NCI-H1105 treated with DMSO at 0.1 percent for 48 hours (cell line): ENCODE results near the gene DZIP1.
"Not testable (repeated sequence)": the region's sequence is repeated elsewhere in the genome, so short reads cannot be mapped to it uniquely, and the experiment has no call there.

Experiments
- DNase-seq: peaks from one replicate; lab custom pipeline; 2025; lab: John Stamatoyannopoulos, UW

DZIP1 gene, protein sequence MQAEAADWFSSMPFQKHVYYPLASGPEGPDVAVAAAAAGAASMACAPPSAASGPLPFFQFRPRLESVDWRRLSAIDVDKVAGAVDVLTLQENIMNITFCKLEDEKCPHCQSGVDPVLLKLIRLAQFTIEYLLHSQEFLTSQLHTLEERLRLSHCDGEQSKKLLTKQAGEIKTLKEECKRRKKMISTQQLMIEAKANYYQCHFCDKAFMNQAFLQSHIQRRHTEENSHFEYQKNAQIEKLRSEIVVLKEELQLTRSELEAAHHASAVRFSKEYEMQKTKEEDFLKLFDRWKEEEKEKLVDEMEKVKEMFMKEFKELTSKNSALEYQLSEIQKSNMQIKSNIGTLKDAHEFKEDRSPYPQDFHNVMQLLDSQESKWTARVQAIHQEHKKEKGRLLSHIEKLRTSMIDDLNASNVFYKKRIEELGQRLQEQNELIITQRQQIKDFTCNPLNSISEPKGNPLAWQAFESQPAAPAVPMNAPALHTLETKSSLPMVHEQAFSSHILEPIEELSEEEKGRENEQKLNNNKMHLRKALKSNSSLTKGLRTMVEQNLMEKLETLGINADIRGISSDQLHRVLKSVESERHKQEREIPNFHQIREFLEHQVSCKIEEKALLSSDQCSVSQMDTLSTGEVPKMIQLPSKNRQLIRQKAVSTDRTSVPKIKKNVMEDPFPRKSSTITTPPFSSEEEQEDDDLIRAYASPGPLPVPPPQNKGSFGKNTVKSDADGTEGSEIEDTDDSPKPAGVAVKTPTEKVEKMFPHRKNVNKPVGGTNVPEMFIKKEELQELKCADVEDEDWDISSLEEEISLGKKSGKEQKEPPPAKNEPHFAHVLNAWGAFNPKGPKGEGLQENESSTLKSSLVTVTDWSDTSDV

DNA sequence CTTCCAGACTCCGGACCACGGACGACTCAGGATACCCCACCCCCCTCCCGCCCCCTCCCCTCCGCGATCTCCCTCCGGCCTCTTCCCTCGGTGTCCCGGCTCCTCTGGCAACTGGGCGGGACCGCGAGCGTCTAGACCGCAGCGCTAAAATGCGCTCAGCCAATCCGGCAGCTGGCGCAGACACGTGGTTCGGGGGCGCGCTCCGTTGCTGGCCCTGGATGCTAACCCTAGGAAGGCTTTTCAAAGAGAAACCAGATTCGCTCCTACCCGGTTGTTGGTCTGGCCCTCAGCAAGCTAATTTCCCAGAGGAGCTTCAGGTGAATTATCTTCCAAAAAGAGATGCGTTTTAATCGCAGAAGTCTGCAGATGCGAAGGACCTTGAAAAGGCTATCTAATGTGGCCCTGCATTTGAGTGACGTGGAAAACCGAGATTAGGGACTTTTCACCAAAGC lies at the start of gene DZIP1:
TSS of gene DZIP1 (minus strand) at position 106 of the 452 bp plus-strand sequence. CDS start 2,677 bp downstream, outside the sequence.
- peak; percentile 56 for DNase-seq

DNA sequence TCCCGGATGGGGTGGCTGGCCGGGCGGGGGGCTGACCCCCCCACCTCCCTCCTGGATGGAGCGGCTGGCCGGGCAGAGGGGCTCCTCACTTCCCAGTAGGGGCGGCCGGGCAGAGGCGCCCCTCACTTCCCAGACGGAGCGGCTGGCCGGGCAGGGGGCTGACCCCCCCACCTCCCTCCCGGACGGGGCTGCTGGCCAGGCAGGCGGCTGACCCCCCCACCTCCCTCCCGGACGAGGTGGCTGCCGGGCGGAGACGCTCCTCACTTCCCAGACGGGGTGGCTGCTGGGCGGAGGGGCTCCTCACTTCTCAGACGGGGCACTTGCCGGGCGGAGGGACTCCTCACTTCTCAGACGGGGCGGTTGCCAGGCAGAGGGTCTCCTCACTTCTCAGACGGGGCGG lies 46.5 kb upstream of the DZIP1 start:
- DNase-seq = not testable (repeated sequence)

- no peak for DNase-seq
Observed at GRCh38 chr13:95689582-95689926, 45.0 kb upstream of the DZIP1 start.

- not testable (repeated sequence) for DNase-seq
Observed at GRCh38 chr13:95684960-95685359, 40.5 kb upstream of the DZIP1 start.

DNA sequence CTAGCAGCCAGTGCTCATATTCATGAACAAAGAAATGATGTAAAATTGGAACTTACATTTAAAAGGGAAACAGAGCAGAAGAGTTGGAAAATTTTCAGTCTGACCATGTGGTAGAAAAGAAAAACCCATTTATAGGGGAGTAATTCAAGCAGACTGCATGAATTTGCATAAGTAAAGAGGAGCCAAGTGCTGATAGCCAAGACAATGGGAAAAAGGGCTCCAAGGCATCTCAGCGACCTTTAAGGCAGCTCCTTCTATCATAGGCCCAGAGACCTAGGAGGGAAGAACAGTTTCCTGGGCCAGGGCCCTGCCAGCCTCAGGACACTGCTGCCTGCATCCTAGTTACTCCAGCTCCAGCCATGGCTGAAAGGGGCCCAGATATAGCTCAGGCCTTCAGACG lies 39.9 kb upstream of the DZIP1 start:
- DNase-seq = no peak

- no peak for DNase-seq
Observed at GRCh38 chr13:95679722-95680121, 35.2 kb upstream of the DZIP1 start.

- no peak for DNase-seq
Observed at GRCh38 chr13:95678967-95679366, 34.5 kb upstream of the DZIP1 start.

- no peak for DNase-seq
Observed at GRCh38 chr13:95677564-95678266, 33.2 kb upstream of the DZIP1 start.

DNA sequence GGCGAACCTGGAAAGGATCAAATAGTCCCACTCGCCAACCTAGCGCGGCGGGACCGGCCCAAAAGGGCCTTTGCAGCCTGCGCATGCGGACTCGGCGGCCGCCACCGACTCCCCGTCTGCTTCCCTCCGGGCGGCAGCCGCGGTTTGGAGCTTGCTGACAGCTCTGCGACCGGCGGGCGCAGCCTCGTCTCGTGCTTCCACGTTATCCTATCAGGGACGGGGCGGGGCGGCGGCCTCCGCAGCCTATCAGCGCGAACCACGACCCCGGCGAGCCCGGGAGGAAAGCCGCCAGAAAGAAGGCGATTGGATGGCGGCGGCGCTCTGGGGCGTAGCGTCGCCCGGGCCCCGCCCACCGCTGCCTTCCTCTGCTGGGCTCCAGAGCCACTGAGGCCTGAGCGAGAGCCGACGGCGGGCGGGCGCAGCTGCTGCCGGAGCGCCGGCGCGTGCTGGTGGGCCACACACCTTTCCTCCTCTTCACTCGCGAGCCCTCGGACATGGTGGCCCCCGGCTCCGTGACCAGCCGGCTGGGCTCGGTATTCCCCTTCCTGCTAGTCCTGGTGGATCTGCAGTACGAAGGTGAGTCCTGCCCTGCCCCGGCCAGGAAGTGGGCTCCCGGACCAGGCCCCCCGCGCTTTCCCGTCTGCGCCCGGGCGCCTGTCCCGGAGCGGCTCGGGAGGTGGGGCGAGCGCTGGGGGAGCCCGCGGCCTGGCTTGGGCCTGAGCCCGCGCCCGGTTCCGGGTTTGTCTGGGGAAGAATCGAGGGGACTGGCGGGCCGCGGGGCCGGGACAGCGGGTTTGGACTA lies 32.5 kb upstream of the DZIP1 start, which contains the start of gene DNAJC3:
TSS of gene DNAJC3 (plus strand) at position 378 of the 802 bp plus-strand sequence. CDS start at position 495, 117 bp downstream.
- peak; percentile 88 for DNase-seq

GRCh38 chr13:95676105-95676761 lies 31.7 kb upstream of the DZIP1 start:
- DNase-seq = peak; percentile 42

- no peak for DNase-seq
Observed at GRCh38 chr13:95671597-95671996, 27.1 kb upstream of the DZIP1 start.

DNA sequence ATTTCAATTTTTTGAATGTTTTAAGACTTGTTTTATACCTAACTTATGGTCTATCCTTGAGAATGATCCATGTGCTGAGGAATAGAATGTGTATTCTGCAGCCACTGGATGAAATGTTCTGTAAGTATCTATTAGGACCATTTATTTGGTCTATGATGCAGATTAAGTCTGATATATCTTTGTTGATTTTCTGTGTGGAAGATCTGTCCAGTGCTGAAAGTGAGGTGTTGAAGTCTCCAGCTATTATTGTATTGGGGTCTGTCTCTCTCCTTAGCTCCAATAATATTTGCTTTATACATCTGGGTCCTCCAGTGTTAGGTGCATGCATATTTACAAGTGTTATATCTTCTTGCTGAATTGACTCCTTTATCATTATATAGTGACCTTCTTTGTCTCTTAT lies 22.7 kb upstream of the DZIP1 start:
- DNase-seq = not testable (repeated sequence)

- DNase-seq = peak; percentile 31
Observed at GRCh38 chr13:95660981-95661581, 16.6 kb upstream of the DZIP1 start.

DNA sequence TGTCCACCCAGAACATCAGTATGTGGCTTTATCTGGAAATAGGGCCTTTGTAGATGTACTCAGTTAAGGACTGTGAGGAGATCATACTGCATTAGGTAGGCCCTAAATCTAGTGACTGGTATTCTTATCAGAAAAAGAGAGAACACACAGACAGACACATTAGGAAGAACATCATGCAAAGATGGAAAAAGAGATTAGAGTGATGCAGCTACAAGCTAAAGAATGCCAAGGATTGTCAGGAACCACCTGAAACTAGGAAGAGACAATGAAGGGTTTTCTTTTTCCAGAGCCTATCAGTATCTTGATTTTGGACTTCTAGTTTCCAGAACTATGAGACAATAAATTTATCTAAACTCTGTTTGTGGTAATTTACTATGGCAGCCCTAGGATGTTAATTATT lies 15.0 kb upstream of the DZIP1 start:
- no peak for DNase-seq

- no peak for DNase-seq
Observed at GRCh38 chr13:95656386-95657015, 12.0 kb upstream of the DZIP1 start.

DNA sequence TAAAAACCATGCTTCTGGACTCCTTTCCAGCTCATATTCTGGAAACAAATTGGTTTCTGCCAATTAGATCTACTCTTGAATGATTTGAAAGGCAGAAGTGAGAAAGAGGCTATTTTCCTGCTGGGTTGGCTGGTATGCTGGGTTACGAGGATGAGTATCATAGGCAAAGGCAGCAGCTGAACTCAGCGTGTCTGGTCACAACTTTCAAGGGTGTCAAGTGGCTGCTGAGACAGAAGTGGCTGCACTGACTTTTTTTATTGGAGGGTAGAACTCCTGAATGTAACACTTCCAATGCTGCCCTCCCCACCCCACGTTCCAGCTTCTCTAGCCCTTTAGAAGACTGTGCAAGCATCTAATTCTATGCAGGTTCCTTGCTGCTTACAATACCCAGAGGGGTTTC lies 8.3 kb upstream of the DZIP1 start:
- no peak for DNase-seq

- DNase-seq = no peak
Observed at GRCh38 chr13:95652244-95652764, 7.8 kb upstream of the DZIP1 start.

DNA sequence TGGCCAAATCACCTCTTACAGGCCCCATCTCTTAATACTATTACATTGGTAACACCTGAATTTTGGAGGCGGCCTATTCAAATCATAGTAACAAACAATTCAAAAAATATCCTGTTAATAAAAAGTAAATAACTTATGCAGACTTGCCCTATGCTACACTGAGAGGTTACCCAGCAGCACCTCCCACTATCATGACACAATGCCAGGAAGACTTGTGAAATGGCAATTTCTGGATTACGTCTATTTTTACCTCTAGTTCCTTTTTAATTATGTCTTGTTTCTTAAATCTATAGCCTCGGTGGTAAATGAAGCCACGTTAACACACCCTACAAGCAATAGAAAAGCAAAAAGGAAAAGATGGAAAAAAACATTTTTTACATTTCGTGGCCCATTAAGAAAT lies 6.2 kb upstream of the DZIP1 start:
- DNase-seq = no peak

DNA sequence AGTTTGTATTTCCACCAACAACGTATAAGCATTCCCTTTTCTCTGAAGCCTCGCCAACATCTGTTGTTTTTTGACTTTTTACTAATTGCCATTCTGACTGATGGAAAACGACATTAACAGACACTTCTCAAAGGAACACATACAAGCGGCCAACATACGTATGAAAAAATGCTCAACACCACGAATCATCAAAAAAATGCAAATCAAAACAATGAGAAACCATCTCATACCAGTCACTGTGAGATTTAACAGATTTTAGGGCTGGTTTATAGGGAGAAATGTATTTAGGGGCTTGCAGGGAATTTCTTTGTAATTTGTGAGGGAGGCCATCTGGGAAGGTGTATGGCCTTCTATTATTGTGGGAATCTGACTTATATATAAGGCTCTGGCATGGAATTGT lies 2.8 kb upstream of the DZIP1 start:
- DNase-seq = no peak
